Liver (tissue), 3 donors: ENCODE data around the gene PARP2.

Source experiments
- ATF3 ChIP-seq: IDR thresholded peaks from 2 replicates; pipeline ENCODE4 v1.6.1; 2016; ENCODE audit warnings: antibody characterized with exemption
- CTCF ChIP-seq: fragments of 150-350 bp; IDR thresholded peaks from 2 replicates; pipeline ENCODE4 v1.5.1; 2017; ENCODE audit warnings: improper control_type of control experiment, low read depth, low read length; ENCODE audit not compliant: missing input control
- EGR1 ChIP-seq, 2 donors: IDR thresholded peaks; 2 replicates each; pipeline ENCODE4 v1.6.1; 2016 to 2018; ENCODE audit warnings: antibody characterized with exemption in 2 of 2, low read depth in 2 of 2
- FOXA2 ChIP-seq: IDR thresholded peaks from 2 replicates; pipeline ENCODE4 v1.6.1; 2016; ENCODE audit warnings: antibody characterized with exemption
- HNF4G ChIP-seq: IDR thresholded peaks from 2 replicates; pipeline ENCODE4 v1.6.1; 2016; ENCODE audit warnings: antibody characterized with exemption
- JUND ChIP-seq, 2 donors: IDR thresholded peaks; 2 replicates each; pipeline ENCODE4 v1.6.1; 2016; ENCODE audit warnings: antibody characterized with exemption in 2 of 2
- RAD21 ChIP-seq, 2 donors: IDR thresholded peaks; 2 replicates each; pipeline ENCODE4 v1.6.1; 2016; ENCODE audit warnings: antibody characterized with exemption in 2 of 2, mild to moderate bottlenecking in 2 of 2
- REST ChIP-seq: IDR thresholded peaks from 2 replicates; pipeline ENCODE4 v1.6.1; 2016; ENCODE audit warnings: antibody characterized with exemption, mild to moderate bottlenecking
- SP1 ChIP-seq: IDR thresholded peaks from 2 replicates; pipeline ENCODE4 v1.6.1; 2018; ENCODE audit warnings: antibody characterized with exemption, mild to moderate bottlenecking
- TAF1 ChIP-seq: conservative IDR thresholded peaks from 2 replicates; pipeline ENCODE4 v1.6.1; 2016; ENCODE audit warnings: antibody characterized with exemption, mild to moderate bottlenecking
- donor health status: healthy.
- donor health status: healthy.

GRCh38 chr14:20382526-20382925 lies 39.1 kb downstream of the PARP2 start:
- TF ChIP-seq CTCF (no peak), SP1 (no peak), HNF4G (no peak), JUND (IDR thresholded peaks at IDR 0.05) (no peak), RAD21 (IDR thresholded peaks at IDR 0.05) (no peak), TAF1 (no peak), EGR1 (IDR thresholded peaks at IDR 0.05; ENCODE audit: low read depth in 2 of 2) (no peak), ATF3 (no peak), FOXA2 (no peak), REST (no peak)
